Activated T-helper 9 cell treated with anti-CD3 and anti-CD28 coated beads, Interleukin-2, amount 50 U/mL, for 16 hours (primary cell): ENCODE data around the gene DEPDC1B.
"Not testable (repeated sequence)": the region's sequence is repeated elsewhere in the genome, so short reads cannot be mapped to it uniquely, and the experiment has no call there.

Experiments used
- DNase-seq: peaks from one replicate; pipeline ENCODE4 v3.0.0-alpha.2; 2020; ENCODE audit warnings: low read depth

DEPDC1B gene, protein sequence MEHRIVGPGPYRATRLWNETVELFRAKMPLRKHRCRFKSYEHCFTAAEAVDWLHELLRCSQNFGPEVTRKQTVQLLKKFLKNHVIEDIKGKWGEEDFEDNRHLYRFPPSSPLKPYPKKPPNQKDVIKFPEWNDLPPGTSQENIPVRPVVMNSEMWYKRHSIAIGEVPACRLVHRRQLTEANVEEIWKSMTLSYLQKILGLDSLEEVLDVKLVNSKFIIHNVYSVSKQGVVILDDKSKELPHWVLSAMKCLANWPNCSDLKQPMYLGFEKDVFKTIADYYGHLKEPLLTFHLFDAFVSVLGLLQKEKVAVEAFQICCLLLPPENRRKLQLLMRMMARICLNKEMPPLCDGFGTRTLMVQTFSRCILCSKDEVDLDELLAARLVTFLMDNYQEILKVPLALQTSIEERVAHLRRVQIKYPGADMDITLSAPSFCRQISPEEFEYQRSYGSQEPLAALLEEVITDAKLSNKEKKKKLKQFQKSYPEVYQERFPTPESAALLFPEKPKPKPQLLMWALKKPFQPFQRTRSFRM

DNA sequence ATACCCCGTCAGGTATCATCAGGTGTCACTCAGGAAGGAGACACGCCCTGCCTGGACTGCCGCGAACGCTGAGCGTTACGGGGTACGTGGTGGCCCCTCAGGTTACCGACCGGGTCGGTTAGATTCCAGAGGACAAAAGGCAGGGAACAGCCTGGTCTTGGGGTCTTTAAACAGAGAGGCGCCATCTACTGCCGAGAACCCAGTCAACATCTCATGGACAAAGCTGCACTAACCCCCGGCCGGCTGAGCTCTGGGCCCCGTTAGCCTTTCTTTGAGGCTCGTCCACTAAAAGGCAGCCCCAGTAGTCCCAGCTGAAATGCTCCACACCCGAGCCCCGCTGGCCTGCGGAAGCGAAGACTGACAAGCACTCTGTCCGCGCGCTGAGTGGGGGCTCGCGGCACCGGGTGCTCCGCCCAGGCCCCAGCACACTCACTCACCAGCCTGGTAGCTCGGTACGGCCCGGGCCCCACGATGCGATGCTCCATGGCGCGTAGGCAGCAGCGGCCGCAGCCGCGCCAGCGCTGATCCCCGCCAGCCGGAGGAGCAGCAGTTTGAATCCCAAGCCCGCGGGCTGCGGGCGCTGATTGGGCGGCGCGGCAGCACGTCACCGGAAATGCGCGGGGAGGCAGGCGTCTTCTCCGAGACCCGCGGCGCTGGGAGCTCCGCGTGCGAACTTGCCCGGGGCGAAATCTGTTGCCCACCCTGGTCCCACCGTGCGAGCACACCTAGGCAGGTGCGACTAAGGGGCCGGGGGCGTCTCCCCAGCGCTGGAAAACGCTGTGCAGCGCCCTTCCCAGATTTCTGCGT is at the start of gene DEPDC1B:
Gene DEPDC1B (minus strand): TSS at position 558 of the 807 bp plus-strand sequence. CDS start 73 bp downstream, at position 485.
- DNase-seq, result peak; percentile 81

DNA sequence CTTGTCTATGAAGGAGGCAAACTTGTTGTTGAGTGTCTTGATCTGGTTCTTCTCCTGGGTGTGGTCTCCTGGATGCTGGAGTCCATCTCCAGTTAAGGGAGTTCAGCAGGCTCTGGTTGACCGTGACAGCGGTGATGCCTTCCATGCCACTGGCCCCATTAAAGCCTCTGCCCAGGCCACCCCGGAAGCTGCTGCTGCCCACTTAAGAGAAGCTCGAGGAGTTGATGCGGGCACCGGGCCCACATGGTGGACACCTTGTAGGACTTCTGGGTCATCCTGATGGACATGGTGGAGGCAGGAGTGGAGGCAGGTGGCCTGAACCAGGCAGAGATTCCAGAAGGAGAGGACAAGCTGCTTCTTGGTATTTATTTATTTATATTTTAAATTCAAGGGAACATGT is 44.7 kb upstream of the DEPDC1B start:
- no peak for DNase-seq

DNA sequence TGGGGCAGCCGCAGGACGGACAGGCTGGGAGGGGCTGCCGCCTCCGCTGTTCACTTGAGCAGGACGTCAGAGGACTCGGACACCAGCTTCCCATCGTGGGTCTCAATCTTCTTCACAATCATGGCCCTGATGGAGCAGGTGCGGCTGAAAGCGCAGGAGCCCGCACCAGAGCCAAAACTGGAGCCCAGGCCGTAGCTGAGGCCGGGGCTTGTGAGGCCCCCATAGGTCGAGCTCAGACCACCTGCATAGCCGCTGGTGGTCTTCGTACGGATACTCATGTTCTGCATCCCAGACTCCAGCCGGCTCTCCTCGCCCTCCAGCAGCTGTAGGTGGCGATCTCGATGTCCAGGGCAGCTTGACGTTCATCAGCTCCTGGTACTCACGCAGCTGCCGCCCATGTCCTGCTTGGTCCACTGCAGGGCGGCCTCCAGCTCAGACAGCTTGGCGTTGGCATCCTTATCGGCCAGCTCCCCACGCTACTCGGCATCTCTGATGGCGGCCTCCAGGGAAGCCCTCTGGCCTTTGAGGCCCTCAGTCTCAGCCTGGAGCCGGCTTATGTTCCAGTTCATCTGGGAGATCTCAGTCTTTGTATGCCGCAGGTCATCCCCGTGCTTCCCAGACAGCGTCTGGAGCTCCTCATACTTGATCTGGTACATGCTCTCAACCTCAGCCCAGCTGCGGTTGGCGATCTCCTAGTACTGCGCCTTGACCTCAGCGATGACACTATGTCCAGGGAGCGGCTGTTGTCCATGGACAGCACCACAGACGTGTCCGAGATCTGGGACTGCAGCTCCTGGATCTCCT is 43.7 kb upstream of the DEPDC1B start:
- DNase-seq, result no peak

DNA sequence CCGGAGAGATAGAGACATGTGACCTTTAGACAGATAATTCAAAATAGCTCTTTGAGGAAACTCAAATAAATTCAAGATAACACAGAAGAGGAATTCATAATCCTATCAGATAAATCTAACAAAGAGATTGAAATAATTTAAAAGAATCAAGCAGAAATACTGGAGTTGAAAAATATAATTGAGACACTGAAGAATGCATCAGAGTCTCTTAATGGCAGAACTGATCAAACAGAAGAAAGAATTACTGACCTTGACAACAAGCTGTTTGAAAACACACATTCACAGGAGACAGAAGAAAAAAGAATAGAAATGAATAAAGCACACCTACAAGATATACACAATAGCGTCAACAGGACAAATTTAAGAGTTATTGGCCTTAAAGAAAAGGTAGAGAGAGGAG is 40.4 kb upstream of the DEPDC1B start:
- DNase-seq, result no peak

DNA sequence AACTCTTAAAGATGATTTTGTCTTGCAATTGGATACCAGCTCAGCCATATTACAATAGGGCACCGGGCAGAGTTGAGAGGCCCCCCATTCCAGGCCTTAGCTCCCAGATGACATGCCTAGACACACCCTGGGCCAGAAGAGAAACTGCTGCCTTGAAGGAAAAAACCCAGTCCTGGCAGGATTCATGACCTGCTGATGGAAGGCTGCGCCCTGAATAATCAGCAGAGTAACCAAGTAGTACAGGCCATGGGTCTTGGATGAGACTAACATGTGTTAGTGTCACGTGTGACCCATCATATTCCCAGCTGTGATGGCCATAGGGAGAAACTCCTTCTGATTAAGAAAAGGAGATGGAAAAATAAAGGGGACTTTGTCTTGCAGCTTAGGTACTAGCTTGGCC is 39.0 kb upstream of the DEPDC1B start:
- DNase-seq, result no peak

DNA sequence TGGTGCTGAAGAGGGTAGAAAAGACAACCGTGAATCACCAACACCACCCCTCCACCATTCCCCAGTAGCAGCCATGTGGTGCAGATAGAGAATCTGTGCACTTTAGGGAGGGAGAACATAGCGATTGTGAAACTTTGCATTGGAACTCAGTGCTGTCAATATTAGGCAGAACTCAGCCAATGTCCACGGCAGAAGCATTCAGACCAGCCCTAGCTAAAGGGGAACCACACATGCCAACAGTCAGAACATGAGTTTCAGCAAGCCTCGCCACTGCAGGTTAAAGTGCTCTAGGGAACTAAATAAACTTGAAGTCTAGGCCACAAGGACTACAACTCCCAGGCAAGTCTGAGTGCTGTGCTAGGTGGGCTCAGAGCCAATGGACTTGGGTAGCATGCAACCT is 38.5 kb upstream of the DEPDC1B start:
- DNase-seq, result no peak

DNA sequence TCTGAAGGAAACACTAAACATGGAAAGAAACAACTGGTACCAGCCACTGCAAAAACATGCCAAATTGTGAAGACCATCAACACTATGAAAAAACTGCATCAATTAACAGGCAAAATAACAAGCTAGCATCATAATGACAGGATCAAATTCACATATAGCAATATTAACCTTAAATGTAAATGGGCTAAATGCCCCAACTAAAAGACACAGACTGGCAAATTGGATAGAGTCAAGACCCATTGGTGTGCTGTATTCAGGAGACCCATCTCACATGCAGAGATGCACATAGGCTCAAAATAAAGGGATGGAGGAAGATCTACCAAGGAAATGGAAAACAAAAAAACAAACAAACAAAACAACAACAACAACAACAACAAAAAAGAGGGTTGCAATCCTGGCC is 30.9 kb upstream of the DEPDC1B start:
- not testable (repeated sequence) for DNase-seq

DNA sequence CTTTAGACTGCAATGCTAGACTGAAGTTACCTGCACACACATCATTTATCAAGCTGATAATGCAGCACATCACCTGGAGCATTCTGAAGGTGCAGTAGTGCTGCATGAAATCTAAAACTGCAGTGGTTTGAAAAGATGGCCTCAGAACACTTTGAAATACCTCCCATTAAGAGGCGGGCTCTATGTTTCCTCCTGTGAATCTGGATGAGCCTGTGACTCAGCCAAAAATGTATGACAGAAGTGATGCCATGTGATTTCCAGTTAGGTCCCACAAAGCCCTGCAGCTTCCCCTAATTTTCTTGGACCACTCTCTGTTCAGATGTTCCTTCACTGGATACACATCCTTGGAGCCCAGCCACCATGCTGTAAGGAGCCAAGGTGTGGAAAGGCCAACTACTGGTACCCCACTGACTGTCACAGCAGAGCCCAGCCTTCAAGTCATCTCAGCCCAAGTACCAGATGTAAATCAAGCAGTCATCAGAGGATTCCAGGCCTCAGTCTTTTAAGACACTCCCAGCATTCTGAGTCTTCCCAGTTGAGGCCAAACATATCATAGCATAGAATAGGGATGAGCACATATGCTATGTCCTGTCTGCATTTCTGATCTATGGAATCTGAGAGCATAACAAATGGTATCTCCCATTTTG is 27.2 kb upstream of the DEPDC1B start:
- DNase-seq, result no peak

DNA sequence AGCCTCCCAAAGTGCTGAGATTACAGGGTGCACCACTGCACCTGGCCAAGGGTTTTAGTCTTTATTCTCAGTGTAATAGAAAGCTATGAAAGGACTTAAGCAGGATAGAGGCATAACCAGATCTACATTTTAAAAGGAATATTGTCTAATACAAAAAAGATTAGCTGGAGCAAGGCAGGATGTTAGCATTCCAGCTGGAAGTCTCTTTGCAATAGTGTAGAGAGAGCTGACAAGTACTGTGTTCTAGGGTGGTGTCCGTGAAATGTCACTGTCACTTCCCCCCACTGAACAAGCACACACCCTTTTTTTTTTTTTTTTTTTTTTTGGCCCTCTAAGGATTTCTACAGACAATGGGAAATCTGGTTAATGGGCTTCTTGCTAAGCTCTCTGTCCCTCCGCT is 24.2 kb upstream of the DEPDC1B start:
- DNase-seq, result no peak

DNA sequence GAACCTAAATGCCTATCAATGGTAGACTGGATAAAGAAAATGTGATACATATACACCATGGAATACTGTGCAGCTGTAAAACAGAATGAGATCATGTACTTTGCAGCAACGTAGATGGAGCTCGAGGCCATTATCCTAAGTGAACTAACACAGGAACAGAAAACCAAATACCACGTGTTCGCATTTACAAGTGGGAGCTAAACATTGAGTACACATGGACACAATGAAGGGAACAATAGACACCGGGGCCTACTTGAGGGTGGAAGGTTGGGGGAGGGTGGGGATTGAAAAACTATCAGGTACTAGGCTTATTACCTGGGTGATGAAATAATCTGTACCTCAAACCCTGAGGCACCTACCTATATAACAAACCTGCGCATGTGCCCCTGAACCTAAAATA is 22.4 kb upstream of the DEPDC1B start:
- no peak for DNase-seq

DNA sequence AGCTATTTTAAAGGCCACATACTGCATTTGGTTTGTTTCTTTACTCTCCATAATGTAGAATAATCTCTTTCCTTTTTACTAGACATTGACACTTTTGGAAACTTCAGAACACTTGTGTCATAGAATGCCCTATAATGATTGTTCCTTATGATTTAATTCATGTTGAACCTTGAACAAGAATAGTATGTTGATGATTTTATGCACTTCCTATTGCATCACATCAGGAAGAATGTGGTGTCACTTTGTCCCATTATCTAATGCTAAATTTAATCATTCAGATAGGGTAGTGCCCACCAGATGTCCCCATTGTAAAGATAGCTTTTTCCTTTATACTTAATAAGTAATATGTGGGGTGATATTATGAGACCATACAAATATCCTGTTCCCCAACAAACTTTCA is 19.4 kb upstream of the DEPDC1B start:
- no peak for DNase-seq

DNA sequence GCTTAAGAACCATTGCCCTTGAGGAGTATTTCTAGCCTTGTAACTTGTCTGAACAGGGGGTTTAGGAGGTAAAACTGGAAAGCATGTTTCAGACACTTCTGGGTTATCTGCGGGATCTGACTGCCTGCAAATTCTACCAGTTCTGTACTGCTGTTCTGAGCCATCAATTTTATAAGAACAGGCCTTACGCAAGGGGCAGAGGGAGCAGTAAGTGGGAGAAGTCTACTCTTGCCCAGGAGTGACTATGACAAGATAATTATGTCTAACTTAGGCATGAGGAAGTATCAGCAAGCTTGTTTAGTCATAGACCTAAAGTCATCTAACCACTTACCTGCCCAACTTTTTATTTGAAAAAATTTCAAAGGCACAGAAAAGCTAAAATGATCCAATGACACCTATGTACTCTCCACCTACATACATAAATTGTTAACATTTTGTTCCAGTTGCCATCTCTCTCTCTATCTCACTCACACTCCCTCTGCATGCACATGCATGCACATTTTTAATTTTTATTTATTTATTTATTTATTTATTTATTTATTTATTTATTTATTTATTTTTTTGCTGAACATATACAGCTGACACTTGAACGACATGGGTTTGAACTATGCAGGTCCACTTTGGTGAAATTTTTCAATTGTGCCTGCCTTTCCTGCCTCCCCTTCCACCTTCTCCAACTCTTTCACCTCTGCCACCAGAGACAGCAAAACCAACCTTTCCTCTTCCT is 18.4 kb upstream of the DEPDC1B start:
- no peak for DNase-seq

DNA sequence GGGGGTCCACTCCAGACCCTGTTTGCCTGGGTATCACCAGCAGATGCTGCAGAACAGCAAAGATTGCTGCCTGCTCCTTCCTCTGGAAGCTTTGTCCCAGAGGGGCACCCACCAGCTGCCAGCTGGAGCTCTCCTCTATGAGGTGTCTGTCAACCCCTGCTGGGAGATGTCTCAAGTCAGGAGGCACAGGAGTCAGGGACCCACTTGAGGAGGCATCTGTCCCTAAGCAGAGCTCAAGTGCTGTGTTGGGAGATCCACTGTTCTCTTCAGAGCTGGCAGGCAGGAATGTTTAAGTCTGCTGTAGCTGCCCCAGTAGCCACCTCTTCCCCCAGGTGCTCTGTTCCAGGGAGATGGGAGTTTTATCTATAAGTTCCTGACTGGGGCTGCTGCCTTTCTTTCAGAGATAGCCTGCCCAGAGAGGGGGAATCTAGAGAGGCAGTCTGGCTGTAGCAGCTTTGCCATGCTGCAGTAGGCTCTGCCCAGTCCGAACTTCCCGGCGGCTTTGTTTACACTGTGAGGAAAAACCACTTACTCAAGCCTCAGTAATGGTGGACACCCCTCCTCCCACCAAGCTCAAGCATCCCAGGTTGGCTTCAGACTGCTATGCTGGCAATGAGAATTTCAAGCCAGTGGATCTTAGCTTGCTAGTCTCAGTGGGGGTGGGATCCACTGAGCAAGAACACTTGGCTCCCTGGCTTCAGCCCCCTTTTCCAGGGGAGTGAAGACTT is 15.4 kb upstream of the DEPDC1B start:
- DNase-seq, result not testable (repeated sequence)

DNA sequence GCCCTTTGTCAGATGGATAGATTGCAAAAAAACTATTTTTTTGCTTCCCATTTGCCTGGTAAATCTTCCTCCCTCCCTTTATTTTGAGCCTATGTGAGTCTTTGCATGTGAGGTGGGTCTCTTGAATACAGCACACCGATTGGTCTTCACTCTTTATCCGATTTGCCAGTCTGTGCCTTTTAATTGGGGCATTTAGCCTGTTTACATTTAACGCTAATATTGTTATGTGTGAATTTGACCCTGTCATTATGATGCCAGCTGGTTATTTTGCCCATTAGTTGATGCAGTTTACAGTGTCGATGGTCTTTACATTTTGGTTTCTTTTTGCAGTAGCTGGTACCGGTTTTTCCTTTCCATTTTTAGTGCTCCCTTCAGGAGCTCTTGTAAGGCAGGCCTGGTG is 13.0 kb upstream of the DEPDC1B start:
- DNase-seq, result no peak

DNA sequence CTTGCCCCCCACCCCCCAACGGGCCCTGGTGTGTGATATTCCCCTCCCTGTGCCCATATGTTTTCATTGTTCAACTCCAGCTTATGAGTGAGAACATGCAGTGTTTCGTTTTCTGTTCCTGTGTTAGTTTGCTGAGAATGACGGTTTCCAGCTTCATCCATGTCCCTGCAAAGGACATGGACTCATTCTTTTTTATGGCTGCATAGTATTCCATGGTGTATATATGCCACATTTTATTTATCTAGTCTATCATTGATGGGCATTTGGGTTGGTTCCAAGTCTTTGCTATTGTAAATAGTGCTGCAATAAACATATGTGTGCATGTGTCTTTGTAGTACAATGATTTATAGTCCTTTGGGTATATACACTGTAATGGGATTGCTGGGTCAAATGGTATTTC is 11.9 kb upstream of the DEPDC1B start:
- DNase-seq, result not testable (repeated sequence)

DNA sequence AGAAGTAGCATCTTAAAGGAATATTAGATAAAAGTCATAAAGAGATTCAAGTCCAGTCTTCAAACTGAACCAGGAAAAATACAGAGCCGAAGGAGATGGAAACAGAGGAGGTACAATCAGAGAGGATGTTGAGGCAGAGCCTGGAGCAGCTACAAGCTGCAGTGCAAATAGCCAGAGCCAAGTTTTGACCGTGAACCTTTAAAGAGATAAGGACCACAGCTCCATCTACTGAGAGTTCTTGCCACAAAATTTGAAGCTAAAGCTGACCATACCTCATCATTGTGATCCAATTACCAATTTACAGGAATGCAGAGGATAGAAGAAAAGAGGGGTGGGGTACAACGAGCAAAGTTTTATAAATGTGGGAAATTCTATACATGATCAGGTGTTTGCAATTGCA is 10.4 kb upstream of the DEPDC1B start:
- DNase-seq, result no peak

DNA sequence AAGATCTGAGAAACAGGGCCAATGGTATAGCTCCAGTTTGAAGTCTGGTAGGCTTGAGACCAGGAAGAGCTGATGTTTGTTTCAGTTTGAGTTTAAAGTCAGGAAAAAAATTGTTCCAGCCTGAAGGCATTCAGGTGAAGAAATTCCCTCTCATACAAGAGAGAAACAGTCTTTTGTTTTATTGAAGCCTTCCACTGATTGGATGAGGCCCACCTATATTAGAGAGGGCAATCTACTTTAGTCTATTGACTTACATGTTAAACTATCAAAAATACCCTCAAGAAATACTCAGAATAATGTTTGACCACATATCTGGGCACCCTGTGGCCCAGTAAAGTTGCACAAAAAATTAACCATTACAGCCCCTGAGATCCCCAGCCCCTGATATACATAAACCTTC is 5.2 kb upstream of the DEPDC1B start:
- DNase-seq, result no peak

DNA sequence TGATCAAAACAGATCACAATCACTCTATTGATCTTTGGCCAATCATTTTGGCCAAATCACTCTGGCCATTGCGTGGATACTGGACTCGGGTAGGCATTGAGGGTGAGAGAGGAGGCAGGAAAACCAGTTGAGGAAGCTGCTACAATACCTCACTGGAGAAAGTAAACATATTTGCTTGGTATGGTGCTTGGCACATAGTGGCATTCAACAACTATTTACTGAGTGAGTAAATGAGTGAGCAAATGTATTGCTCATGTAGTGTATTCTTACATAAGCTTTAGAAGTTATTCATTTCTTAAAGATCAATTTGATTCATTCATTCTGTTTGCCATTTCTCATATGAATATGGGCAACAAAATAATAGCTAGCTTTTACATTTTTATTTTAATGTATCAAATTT is 4.0 kb upstream of the DEPDC1B start:
- DNase-seq, result no peak

DNA sequence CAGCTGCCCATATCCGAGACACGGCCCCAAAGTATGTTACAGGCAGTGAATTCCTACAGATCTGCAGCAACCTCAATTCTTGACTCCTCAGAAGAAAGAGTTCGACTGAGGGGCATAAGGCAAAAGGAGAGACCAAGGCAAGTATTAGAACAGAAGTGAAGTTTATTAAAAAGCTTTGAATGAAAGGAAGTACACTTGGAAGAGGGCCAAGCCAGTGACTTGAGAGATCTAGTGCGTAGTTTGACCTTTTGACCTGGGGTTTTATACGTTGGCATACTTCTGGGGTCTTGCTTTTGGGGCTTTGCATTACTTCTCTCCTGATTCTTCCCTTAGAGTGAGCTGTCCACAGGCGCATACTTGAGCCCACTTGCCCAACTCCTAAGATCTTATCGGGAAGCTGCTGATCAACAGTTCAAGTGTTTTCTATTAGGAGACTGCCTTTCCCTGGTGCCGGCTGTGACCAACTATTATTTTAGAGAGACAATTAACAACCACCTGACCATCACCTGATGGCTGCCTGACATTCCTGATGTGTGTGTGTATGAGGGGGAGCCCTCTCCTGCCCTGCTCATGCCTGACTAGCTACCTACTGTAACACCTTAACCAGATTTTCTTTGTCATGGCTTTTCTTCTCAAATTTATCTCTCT is 1.5 kb upstream of the DEPDC1B start:
- DNase-seq, result no peak

DNA sequence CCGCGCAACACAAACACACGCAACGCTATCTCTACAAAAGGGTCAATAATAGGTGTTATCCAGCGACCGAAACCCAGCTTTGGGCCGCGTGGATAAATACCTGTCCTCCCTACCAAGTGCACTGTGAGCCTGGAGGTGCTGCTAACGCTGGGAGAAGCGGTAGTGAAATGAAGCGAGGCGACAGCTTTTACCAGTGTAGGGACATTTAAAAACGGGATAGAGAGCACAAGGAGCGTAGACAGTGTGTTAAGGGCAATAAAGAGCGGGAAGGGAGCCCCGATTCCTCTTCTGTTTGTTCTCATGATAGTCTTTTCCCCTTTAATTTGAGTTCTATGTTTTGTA is 421 bp upstream of the DEPDC1B start:
- DNase-seq, result no peak
